ENCODE results near the gene TSPAN13.
"Not testable (repeated sequence)": the region's sequence is repeated elsewhere in the genome, so short reads cannot be mapped to it uniquely, and the experiment has no call there.

The TSPAN13 gene

DNA sequence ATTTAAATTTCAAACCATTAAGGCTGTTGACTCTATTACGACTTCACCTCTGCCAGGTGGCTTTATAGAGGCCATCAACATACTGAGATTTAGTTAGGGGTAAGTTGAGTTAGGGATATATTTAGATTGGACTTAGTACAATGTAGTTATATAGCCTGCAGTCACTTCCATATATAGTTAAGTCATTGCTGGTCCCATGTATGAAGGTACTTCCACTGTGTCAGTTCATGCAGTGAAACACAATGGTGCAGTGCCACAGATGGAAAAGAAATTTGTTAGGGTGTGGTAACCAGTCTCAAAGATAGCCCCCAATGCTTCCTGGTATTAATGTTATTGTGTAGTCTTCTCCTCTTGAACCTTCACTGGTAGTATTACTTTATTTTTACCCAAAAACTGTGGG, 12.6 kb upstream of the TSPAN13 start:
- no peak for DNase-seq (ENCODE audit: low read depth)

- no peak for DNase-seq (ENCODE audit: low read depth)
These were observed 11.9 kb upstream of the TSPAN13 start for GRCh38 chr7:16741676-16742075.

GRCh38 chr7:16742547-16742946, 11.0 kb upstream of the TSPAN13 start:
- no peak for DNase-seq (ENCODE audit: low read depth)

DNA sequence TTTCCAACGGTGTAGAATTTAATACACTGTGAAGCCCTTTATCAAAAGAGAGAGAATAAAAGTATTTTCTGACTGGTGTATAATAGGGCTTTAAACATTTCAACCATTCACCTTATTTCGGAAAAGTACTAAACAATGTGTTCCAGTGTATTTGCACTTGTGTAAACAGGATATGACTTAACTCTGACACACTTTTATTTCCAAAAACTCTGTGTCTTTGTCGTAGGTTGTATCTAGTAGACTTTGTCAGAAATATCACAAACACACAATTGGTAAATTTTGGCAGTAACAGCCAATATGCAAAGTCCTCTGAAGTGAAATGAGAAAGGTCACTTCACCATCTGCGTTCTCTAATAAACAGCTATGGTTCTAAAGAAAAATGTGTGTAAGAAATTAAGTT, 10.3 kb upstream of the TSPAN13 start:
- peak; percentile 32 for DNase-seq (ENCODE audit: low read depth)

DNA sequence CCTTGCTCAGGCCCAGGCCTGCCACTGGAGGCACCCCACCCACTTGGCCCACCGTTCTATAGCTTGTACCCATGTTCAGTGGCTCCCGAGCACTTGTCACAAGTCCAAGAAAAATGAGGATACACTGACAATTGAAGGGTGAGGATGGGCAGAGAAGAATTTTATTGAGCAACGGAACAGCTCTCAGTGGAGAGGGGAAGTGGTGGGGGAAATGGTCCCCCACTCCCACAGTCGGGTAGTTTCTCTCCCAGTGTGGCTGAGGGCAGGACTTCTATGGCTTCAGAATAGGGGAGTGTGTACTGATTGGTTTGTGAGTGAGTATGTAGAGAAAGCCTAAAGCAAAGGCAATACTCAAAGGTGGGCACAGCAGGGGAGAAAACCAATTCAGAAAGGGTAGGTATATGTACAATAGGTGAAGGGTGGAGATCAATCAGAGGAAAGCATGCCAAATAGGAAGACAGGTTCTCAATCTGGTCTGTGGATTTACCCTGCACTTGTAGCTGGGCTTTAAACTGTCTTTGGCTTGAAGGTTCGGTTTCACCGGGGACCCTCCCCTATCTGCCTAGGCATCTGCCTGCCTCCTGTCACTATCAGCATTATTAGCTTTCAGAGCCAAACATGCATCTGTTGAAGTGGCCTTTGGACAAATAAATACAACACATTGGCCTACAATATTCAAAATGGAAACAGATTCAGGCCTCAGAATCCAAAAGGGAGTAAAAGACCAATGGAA, 8.9 kb upstream of the TSPAN13 start:
- DNase-seq (ENCODE audit: low read depth) = no peak

GRCh38 chr7:16745645-16746044, 7.9 kb upstream of the TSPAN13 start:
- DNase-seq (ENCODE audit: low read depth) = no peak

GRCh38 chr7:16747102-16747501, 6.5 kb upstream of the TSPAN13 start:
- no peak for DNase-seq (ENCODE audit: low read depth)

- peak; percentile 40 for DNase-seq (ENCODE audit: low read depth)
These were observed 639 bp downstream of the TSPAN13 start for GRCh38 chr7:16753932-16754855.

- no peak for DNase-seq (ENCODE audit: low read depth)
These were observed 1.3 kb downstream of the TSPAN13 start for GRCh38 chr7:16754856-16755317.

GRCh38 chr7:16755397-16755796, 1.8 kb downstream of the TSPAN13 start:
- peak; percentile 51 for DNase-seq (ENCODE audit: low read depth)

DNA sequence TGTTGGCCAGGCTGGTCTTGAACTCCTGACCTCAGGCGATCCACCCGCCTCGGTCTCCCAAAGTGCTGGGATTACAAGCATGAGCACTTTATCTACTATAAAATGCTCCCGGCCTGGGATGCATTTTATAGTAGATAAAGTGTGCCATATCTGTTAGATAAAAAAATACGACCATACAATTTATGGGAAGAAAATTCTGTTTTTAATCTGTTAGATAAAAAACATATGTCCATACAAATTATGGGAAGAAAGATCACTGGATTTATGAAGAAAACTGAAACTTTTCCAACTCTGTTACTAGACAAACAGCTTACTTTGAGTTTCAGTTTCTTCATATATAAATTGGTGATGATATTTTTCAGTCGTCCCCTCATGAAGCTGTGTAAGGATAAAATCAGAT, 4.5 kb downstream of the TSPAN13 start:
- DNase-seq (ENCODE audit: low read depth) = no peak

- no peak for DNase-seq (ENCODE audit: low read depth)
These were observed 5.4 kb downstream of the TSPAN13 start for GRCh38 chr7:16758631-16759611.

DNA sequence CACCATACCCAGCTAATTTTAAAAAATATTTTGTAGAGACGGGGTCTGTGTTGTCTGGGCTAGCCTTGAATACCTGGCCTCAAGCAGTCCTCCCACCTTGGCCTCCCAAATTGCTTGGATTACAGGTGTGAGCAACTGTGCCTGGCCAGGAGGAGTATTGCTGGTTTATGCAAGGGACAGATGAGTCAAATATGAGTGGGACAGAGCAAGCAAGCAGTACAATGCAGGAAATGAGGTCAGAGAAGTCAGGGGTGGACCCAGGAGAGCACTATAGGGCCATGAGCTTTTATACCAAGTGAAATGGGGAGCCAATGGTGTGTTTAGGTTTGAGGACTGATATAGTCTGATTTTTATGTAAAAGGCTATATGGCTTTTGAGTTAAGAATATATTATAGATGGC, 6.3 kb downstream of the TSPAN13 start:
- no peak for DNase-seq (ENCODE audit: low read depth)

- no peak for DNase-seq (ENCODE audit: low read depth)
These were observed 8.6 kb downstream of the TSPAN13 start for GRCh38 chr7:16762177-16762576.

DNA sequence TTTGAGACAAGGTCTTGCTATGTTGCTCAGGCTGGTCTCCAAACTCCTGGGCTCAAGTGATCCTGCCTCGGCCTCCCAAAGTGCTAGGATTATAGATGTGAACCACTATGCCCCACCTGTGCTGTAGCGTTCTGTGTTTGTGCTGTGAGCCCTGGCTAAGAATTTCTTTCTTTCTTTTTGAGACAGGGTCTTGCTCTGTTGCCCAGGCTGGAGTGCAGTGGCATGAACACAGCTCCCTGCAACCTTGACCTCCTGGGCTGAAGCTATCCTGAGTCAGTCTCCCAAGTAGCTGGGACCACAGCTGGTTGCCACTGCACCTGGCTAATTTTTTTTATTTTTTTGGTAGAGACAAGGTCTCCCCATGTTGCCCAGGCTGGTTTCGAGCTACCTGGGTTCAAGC, 11.4 kb downstream of the TSPAN13 start:
- DNase-seq (ENCODE audit: low read depth) = no peak

DNA sequence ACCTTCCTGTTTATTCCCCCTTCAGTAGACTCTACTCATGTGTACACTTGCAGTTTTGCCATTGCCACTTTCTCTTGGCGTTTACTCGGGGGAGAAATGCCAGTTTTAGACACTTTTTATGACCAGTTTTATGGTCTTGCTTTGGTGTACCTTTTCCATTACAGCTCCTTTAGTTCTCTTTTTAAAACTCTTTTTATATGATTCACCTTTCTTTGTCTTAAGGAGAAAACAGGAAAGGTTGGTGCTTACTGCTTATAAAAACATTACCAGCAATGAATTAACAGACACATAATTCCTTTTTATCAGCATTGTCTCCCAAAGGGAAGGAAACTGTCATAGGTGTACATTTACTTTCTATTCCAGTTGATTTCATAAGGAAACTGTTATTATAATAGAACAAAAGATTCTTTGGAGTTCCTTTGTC, 11.9 kb downstream of the TSPAN13 start:
- DNase-seq (ENCODE audit: low read depth) = no peak

DNA sequence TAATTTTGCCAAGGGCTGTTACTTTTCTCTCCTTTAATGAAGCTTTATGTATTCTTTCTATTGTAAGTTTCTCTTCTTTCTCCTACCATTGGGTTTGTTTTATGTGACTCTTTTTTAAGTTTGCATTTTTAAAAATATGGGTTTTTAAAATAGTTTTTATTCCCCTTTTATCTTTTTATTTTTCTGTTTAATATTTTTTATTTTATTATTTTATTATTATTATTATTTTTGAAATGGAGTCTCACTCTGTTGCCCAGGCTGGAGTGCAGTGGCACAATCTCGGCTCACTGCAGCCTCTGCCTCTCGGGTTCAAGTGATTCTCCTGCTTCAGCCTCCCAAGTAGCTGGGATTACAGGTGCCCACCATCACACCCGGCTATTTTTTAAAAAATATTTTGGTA, 16.4 kb downstream of the TSPAN13 start:
- not testable (repeated sequence) for DNase-seq (ENCODE audit: low read depth)

DNA sequence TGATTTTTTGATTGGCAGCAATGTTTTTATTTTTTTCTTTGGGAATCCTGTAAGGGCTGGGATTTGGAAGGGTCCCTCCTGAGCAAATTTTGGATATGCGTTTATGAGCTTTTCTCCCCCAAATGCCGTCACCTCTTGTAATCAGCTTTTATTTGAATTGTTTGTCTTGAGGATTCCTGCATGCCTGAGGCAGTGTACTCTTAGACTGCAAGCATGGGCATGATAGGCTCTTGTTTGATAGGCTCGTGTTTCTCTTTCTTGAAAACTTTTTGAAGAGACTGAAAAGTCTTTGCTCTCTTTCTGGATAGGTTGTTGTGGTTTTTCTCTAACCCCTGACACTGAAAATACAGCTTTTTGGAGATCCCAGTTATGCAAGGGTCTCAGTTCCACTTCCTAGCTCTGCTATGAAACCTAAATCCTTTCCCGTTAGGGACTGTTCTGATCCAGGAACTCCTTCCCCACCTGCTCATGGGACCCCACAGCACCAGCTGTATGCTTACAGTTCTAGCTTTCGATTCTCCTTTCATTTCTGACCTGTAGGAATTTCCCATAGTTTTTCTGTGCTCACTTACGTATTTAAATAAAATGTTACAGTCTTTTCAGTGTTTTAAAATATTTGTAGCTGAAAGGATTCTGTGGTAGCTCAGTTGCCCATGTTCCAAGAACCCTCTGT, 17.2 kb downstream of the TSPAN13 start:
- DNase-seq (ENCODE audit: low read depth) = no peak

- no peak for DNase-seq (ENCODE audit: low read depth)
These were observed 19.8 kb downstream of the TSPAN13 start for GRCh38 chr7:16773326-16773725.

DNA sequence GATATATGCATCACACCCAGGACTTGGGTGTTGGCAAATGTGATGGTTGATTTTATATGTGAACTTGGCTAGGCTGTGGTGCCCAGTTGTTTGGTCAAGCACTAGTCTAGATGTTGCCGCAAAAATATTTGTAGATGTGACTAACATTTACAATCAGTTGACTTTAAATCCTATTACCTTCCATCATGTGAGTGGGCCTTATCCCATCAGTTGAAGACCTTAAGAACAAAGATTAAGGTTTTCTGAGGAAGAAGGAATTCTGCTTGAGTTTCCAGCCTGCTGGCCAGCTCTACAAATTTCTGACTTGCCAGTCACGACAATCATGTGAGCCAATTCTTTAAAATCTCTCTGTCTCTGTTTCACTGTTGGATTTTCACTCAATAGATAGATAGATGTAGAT, 20.3 kb downstream of the TSPAN13 start:
- no peak for DNase-seq (ENCODE audit: low read depth)

GRCh38 chr7:16774294-16774693, 20.7 kb downstream of the TSPAN13 start:
- DNase-seq (ENCODE audit: low read depth) = no peak
